ENCODE results near the gene PBLD. TPM values are rescaled to one million over a fixed set of nuclear protein-coding genes. Genes with fewer than 3 reads are reported as not detected.

The PBLD gene
- total RNA-seq, 1 donor from 2014 or later, result 1.7 TPM

- intact Hi-C loops (cut with micrococcal nuclease), result no loop called here
Observed at GRCh38 chr10:68238371-68238770, 94.4 kb downstream of the PBLD start.

- intact Hi-C loops (cut with micrococcal nuclease), result no loop called here
Observed at GRCh38 chr10:68237173-68237572, 95.6 kb downstream of the PBLD start.

- intact Hi-C loops (cut with micrococcal nuclease), result no loop called here
Observed at GRCh38 chr10:68235581-68235980, 97.1 kb downstream of the PBLD start.

DNA sequence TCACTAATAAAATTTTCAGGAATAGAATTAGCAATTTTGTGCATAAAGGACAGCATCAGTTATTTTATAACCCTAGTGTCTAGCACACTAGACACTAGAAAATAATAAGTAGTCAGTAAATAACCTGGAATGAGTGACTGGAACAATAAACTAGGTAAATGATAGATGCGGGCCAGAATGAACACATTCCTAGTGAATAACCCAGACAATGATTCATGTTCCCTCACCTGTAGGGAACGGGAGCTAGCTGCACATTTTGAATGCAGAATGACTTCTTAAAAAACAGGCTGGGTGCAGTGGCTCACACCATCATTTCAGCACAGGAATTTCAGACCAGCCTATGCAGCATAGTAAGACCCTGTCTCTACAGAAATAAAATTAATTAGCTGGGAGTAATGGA lies 97.6 kb downstream of the PBLD start:
- intact Hi-C loops (cut with micrococcal nuclease), result no loop called here

DNA sequence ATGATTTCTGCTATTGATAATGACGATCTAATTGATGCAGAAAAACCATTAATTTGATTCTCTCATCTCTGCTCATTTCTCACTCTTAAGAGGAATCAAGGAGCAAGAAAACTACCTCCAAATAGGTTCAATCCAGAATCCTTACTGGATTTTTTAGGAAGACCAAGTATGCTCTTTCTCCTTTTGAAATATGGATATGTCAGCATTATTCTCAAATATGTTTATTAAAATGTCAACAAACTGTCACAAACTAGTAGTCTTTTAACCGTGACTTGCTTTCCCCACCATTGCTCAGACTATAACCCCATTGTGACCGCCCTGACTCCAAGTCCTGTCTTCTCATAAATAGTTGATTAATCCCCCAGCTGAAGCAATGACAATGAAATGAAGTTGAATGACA lies 99.7 kb downstream of the PBLD start:
- intact Hi-C loops (cut with micrococcal nuclease), result loop anchor here (5.0 kb wide), 1 partner anchor 99 kb away; the partner anchor contains the start of genes HNRNPH3 and PBLD

Other genes starting within 250 kb of the PBLD start
- gene MYPN, start 223.4 kb downstream of the PBLD start, total RNA-seq, result not detected in 2 replicates
- gene ATOH7, start 100.8 kb downstream of the PBLD start, total RNA-seq, result not detected in 2 replicates
- gene HNRNPH3, start 864 bp downstream of the PBLD start, total RNA-seq, result 119 and 121 TPM in 2 replicates
- 15.0 and 16.1 TPM in 2 replicates for gene RUFY2, start 74.3 kb upstream of the PBLD start, total RNA-seq
- gene DNA2, start 139.0 kb upstream of the PBLD start, total RNA-seq, result 36.3 and 38.1 TPM in 2 replicates
- 21.8 and 23.1 TPM in 2 replicates for gene SLC25A16, start 194.6 kb upstream of the PBLD start, total RNA-seq
- gene TET1, start 227.4 kb upstream of the PBLD start, total RNA-seq, result 1.7 TPM in 2 replicates

All from T-helper 1 cell treated with Interleukin-12 subunit alpha and Interleukin-12 subunit beta and Interleukin-4 antibody, amounts not matched to agents 30 ng/mL and 1 ng/mL, for 36 hours (primary cell).